GM20000 (cell line): ENCODE measurements around the gene SBDS.

ENCODE experiments used
- DNase-seq: peaks from one replicate; pipeline ENCODE4 v3.0.0; 2012; ENCODE audit warnings: low spot score
- CTCF ChIP-seq: IDR thresholded peaks from 2 replicates; pipeline ENCODE4 v1.5.1; 2012; ENCODE audit warnings: mild to moderate bottlenecking, control low read depth; ENCODE audit errors: extremely low read depth, missing control alignments

SBDS gene

DNA sequence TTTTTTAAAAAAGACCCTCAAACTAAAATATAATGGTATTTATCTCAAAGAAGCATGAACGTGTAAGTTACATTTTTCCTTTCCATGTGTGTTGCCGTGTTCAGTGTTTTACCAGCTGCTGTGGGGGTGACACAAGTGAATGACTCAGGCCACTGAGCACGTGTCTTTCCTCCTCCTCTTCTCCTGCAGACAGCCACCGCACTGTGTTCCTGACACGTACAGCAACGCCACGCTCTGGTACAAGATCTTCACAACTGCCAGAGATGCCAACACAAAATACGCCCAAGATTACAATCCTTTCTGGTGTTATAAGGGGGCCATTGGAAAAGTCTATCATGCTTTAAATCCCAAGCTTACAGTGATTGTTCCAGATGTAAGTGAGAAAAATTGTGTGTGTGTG is 44.6 kb downstream of the SBDS start:
- TF ChIP-seq CTCF, result no peak
- no peak for DNase-seq

DNA sequence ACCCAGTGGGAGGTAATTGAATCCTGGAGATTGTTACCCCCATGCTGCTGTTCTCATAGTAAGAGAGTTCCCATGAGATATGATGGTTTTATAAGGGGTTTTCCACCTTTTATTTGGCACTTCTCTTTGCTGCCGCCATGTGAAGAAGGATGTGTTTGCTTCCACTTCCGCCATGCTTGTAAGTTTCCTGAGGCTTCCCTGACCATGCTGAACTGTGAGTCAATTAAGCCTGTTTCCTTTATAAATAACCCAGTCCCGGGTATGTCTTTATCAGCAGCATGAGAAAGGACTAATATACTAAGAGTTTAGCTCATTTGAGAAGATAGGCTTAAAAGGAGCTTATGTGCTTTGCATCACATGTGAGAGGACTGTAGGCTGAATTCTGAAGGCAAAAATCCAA is 45.1 kb downstream of the SBDS start:
- no peak for DNase-seq
- no peak for TF ChIP-seq CTCF

GRCh38 chr7:66948480-66949109 is 46.8 kb downstream of the SBDS start:
- TF ChIP-seq CTCF, result no peak
- DNase-seq, result no peak

- DNase-seq, result no peak
- TF ChIP-seq CTCF, result no peak
Observed at GRCh38 chr7:66946545-66946944, 48.8 kb downstream of the SBDS start.

DNA sequence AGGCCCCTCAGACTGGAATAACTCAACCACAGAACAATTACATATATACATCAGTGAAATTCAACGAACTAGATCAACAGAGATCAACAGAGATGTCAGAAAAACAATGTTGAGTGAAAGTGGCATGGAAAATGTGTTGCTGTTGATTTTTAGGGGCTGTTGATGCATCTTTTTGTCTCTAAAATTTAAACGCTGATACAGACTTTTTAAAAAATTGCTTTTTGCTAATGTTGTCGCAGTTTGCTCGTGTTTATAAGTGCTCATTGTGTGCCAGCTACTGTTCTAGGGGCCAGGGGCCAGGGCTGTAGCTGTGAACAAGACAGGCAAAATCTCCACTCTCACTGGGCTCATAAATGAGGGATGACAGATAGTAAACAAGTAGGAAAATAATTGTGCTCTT is 56.1 kb downstream of the SBDS start:
- no peak for DNase-seq

GRCh38 chr7:66937940-66938339 is 57.4 kb downstream of the SBDS start:
- no peak for TF ChIP-seq CTCF
- no peak for DNase-seq

More for the DNA sequence above, 56.1 kb downstream of the SBDS start:
- TF ChIP-seq CTCF, result no peak
